LNCAP (cell line): ENCODE results near the gene SMARCAL1.

Experiments used
- CTCF ChIP-seq: fragments of 450-650 bp; IDR thresholded peaks from 2 replicates; pipeline ENCODE4 v1.5.1; 2017; ENCODE audit warnings: mild to moderate bottlenecking

SMARCAL1 gene

GRCh38 chr2:216388046-216388884, 24.0 kb upstream of the SMARCAL1 start:
- TF ChIP-seq CTCF = no peak

GRCh38 chr2:216389570-216389969, 22.7 kb upstream of the SMARCAL1 start:
- TF ChIP-seq CTCF = no peak

DNA sequence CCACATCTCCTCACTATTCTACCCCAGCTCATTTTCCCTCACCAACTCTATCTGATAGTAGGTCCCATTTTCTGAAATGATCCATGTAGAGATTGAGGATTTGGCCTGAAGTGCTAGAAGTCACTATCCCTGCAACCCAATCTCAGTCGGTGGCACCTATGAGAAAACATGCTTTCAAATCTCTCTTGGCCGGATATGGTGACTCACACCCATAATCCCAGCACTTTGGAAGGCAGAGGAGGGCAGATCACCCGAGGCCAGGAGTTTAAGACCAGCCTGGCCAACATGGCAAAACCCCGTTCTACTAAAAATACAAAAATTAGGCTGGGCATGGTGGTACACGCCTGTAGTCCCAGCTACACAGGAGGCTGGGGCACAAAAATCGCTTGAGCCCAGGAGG, 20.9 kb upstream of the SMARCAL1 start:
- no peak for TF ChIP-seq CTCF

DNA sequence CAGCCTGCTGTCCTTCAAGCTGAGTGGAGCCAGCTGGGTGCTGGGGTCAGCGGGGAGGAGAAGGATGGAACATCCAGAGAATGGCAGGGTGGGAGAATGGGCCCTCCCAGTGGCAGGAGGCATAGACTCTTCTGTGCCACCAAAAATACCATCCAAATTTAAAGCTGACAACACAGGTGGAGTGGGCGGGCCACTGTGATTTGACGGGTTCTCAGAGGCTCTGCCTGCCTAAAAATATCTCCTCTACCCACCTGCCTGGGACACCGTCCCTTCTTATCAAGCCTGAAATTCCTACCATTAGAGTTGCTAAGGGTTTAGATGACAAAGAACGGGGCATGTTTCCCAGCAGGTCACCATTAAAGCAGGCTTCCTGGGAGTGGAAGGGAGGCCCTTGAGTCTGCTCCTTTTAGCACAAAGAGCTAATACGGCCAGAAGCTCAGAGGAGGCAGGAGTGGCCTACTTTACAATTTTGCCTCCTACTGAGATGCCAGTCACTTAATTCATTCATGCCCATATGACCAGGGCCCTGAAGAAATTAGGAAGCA, 20.2 kb upstream of the SMARCAL1 start:
- no peak for TF ChIP-seq CTCF

DNA sequence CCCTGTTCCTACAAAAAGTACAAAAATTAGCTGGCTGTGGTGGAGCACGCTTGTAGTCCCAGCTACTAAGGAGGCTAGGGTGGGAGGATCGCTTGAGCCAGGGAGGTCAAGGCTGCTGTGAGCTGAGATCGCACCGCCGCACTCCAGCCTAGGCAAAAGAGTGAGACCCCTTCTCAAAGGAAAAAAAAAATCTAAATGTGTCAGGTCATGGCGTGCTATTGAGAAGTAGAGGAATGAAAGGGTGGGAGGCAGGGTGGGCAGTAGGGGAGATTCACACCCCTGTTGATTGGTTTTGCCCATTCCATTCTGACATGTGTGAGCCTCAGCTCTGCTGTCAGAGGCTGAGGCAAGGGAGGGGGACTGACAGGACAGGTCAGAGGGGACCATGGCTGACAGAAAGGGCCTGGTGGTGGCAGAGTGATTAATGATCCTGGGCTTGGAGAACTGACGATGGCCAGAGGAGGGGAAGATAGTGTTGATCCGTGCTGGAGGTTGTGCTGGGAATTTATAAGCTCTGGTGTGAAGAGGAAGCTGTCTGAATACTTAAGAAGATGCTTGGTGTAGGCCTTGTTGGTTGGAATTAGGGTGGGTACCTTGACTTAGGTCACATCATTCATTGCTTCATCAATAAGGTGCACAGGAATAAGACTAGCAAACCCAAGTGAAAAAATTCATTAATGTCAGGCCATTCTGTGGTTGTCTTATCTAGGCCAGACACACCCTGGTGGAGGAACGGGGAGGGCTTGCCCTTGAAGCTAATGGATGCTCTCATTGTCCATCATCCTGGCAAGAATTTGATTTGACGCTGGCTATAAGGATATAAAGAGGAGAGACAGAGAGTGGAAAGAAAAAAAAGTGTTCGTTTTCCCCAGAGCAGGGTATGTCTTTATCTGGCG, 19.1 kb upstream of the SMARCAL1 start:
- TF ChIP-seq CTCF = no peak

DNA sequence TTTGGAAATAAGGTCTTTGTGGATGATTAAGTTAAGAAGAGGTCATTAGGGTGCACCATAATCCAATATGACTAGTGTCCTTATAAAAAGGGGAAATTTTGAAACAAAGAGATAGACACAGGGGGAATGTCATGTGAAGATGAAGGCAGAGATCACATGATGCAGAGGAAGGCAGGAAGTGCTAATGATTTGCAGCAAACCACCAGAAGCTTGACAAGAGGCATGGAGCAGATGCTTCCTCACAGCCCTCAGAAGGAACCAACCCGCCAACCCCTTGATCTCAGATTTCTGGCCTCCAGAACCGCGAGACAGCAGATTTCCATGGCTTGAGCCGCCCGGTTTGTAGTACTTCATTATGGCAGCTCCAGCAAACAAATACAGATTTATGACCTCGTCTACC, 17.4 kb upstream of the SMARCAL1 start:
- TF ChIP-seq CTCF = no peak

DNA sequence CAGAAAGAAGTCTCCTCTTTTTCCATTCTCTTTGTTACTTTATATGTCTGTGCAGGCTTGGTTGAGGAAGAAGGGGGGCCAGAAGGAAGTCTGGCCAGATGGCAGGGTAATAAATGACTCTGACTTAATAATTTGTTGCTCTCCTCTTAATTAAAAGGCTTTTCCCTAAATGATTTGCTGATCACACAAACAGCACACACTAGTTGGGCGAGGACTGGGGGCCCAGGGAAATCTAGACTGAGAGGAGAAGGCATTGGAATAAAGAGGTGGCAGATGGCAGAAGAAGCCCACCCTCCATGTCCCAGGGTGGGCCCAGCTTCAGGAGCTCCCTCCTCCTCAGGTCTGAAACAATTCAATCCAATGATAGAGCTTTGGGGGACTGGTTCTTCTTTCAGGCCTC, 12.7 kb upstream of the SMARCAL1 start:
- no peak for TF ChIP-seq CTCF
